ENCODE results near the gene GGT6.

Gene GGT6

DNA sequence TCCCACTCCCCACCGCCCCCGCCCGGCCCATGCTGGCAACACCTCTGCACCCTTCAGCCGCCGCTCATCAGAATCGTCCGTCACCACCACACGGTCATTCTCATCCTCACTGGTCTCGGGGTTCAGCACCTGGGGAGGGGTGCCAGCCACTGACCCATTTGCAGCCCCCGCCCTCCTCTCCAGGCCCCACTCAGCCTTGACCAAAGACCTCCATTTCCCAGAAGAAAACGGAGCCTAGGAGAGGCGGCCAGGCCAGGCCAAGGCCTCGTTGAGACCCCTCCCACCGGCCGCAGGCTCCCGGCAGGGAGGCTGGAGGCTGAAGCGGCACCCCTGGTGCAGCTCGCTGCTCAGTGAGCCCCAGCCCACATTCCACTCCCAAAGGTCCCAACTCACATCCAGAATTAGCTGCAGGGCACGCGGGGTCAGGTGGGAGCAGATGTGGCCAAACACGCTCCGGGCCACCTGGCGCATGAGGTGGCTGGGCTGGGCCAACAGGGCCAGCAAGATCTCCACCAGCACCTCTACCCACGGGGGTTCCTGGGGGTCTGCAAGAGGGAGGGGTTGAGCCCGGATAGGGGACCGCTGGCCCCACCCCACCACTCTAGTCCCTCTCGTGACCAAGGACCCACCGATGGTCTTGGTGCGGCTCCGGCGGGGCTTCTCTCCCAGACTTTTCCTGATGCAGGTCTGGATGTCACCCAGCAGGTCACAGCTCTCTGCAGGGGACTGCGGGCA, 15.0 kb downstream of the GGT6 start:
- no peak overlapping the region for H3K4me3 Mint-ChIP-seq
- peaks cover 8% of the 10 kb centered on the region for H3K36me3 Mint-ChIP-seq (ENCODE audit: low read depth)
- TF ChIP-seq, protein P1, sequence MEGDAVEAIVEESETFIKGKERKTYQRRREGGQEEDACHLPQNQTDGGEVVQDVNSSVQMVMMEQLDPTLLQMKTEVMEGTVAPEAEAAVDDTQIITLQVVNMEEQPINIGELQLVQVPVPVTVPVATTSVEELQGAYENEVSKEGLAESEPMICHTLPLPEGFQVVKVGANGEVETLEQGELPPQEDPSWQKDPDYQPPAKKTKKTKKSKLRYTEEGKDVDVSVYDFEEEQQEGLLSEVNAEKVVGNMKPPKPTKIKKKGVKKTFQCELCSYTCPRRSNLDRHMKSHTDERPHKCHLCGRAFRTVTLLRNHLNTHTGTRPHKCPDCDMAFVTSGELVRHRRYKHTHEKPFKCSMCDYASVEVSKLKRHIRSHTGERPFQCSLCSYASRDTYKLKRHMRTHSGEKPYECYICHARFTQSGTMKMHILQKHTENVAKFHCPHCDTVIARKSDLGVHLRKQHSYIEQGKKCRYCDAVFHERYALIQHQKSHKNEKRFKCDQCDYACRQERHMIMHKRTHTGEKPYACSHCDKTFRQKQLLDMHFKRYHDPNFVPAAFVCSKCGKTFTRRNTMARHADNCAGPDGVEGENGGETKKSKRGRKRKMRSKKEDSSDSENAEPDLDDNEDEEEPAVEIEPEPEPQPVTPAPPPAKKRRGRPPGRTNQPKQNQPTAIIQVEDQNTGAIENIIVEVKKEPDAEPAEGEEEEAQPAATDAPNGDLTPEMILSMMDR (IDR thresholded peaks at IDR 0.05; ENCODE audit: unreplicated experiment in 3 of 3): no peak
- no peak overlapping the region for H3K27ac Mint-ChIP-seq
- no peaks in the 10 kb centered on the region for H3K9me3 Mint-ChIP-seq
- H3K27me3 Mint-ChIP-seq (ENCODE audit: low read depth): no peaks in the 10 kb centered on the region
- no peaks in the 10 kb centered on the region for H3K4me1 Mint-ChIP-seq

GRCh38 chr17:4544951-4545216, 15.5 kb downstream of the GGT6 start:
- Mint-ChIP-seq H3K27ac (no peak overlapping the region), H3K9me3 (no peaks in the 10 kb centered on the region), H3K27me3 (ENCODE audit: low read depth) (no peaks in the 10 kb centered on the region), H3K4me3 (no peak overlapping the region), H3K4me1 (no peaks in the 10 kb centered on the region), H3K36me3 (ENCODE audit: low read depth) (peaks cover 8% of the 10 kb centered on the region)
- TF ChIP-seq, protein P1 (IDR thresholded peaks at IDR 0.05; ENCODE audit: unreplicated experiment in 3 of 3): no peak

- Mint-ChIP-seq H3K4me3 (no peak overlapping the region), H3K27me3 (ENCODE audit: low read depth) (no peaks in the 10 kb centered on the region), H3K27ac (no peak overlapping the region), H3K9me3 (no peaks in the 10 kb centered on the region), H3K36me3 (ENCODE audit: low read depth) (peaks cover 12% of the 10 kb centered on the region), H3K4me1 (no peaks in the 10 kb centered on the region)
- TF ChIP-seq, protein P1 (IDR thresholded peaks at IDR 0.05; ENCODE audit: unreplicated experiment in 3 of 3): no peak
These were observed 16.0 kb downstream of the GGT6 start for GRCh38 chr17:4544135-4544950.

GRCh38 chr17:4543557-4544026, 16.8 kb downstream of the GGT6 start:
- no peak overlapping the region for H3K4me3 Mint-ChIP-seq
- no peak overlapping the region for H3K27ac Mint-ChIP-seq
- H3K27me3 Mint-ChIP-seq (ENCODE audit: low read depth): no peaks in the 10 kb centered on the region
- TF ChIP-seq, protein P1 (IDR thresholded peaks at IDR 0.05; ENCODE audit: unreplicated experiment in 3 of 3): no peak
- H3K4me1 Mint-ChIP-seq: no peaks in the 10 kb centered on the region
- H3K36me3 Mint-ChIP-seq (ENCODE audit: low read depth): peaks cover 12% of the 10 kb centered on the region
- no peaks in the 10 kb centered on the region for H3K9me3 Mint-ChIP-seq

GRCh38 chr17:4542726-4543191, 17.6 kb downstream of the GGT6 start:
- no peak overlapping the region for H3K4me3 Mint-ChIP-seq
- H3K9me3 Mint-ChIP-seq: no peaks in the 10 kb centered on the region
- no peaks in the 10 kb centered on the region for H3K4me1 Mint-ChIP-seq
- no peaks in the 10 kb centered on the region for H3K27me3 Mint-ChIP-seq (ENCODE audit: low read depth)
- H3K27ac Mint-ChIP-seq: no peak overlapping the region
- H3K36me3 Mint-ChIP-seq (ENCODE audit: low read depth): peaks cover 12% of the 10 kb centered on the region
- TF ChIP-seq, protein P1 (IDR thresholded peaks at IDR 0.05; ENCODE audit: unreplicated experiment in 3 of 3): no peak
